K562 (cell line): ENCODE results near the gene NAA40. TPM values are rescaled to one million over a fixed set of nuclear protein-coding genes. Genes with fewer than 3 reads are reported as not detected.
A peak's percentile ranks its signal among the peaks of the same experiment; 100 is the strongest.

Experiments
- ATAC-seq: fragments of 200-7000 bp; cut with Tn5 transposase; 3 replicates; pipeline ENCODE4 v1.9.1; 2020; ENCODE audit warnings: moderate library complexity
- BruUV-seq: library from RNA; stranded (reverse); fragments of 400-500 nt; replicated peaks from 2 replicates; lab custom pipeline; 2021; lab: Mats Ljungman, UMichigan
- CTCF ChIA-PET: fragments of 300-600 bp; formaldehyde crosslinking; extraction: SDS; loops from one replicate; lab custom pipeline; 2021; ENCODE audit warnings: low intra/inter-chr PET ratio; lab: Yijun Ruan, JAX
- POLR2A ChIA-PET: fragments of 300-600, 350-650 bp; sonication (Branson Sonifier 250); formaldehyde crosslinking; extraction: SDS; loops from one replicate; lab custom pipeline; 2021; ENCODE audit warnings: antibody characterized with exemption, inconsistent platforms; lab: Yijun Ruan, JAX
- DNase-seq, 4 experiments: peaks; one replicate each; pipeline versions ENCODE4 v3.0.0 to v3.0.0-alpha.2; 2011 to 2018; ENCODE audit warnings: low spot score in 3 of 4, mixed read lengths in 3 of 4; ENCODE audit errors: extremely low read depth in 1 of 4
- FAIRE-seq: peaks from 2 replicates; lab custom pipeline; 2011; peaks lifted over from hg19 to GRCh38; lab: Jason Lieb, UNC
- H2AFZ ChIP-seq: 2 replicates; pipeline ENCODE4 v1.6.0; 2011; ENCODE audit warnings: low read depth, low read length, control low read depth, inconsistent platforms
- H3K27ac ChIP-seq: fragments of 200-600 bp; 3 replicates; pipeline ENCODE4 v1.8.0; 2011; ENCODE audit warnings: low read depth, mild to moderate bottlenecking, control low read depth, inconsistent platforms, low read length, moderate library complexity, mixed read lengths; ENCODE audit errors: extremely low read depth
- H3K27me3 ChIP-seq, 2 experiments: fragments of 300-600 bp in 1 of 2; 2 replicates in 1 of 2; 3 replicates in 1 of 2; pipeline versions ENCODE4 v1.6.0 to v1.8.0; 2011; ENCODE audit warnings: inconsistent platforms in 2 of 2, low read length in 2 of 2, mild to moderate bottlenecking in 1 of 2, mixed read lengths in 1 of 2, moderate library complexity in 1 of 2; ENCODE audit not compliant: control insufficient read depth in 2 of 2, insufficient read depth in 2 of 2
- H3K36me3 ChIP-seq: fragments of 300-600 bp; 3 replicates; pipeline ENCODE4 v1.8.0; 2011; ENCODE audit warnings: mild to moderate bottlenecking, low read length, inconsistent platforms; ENCODE audit not compliant: control insufficient read depth, insufficient read depth
- H3K4me1 ChIP-seq, 2 experiments: fragments of 200-600 bp in 1 of 2; replicated peaks in 1 of 2; 2 replicates in 1 of 2; 3 replicates in 1 of 2; pipeline versions ENCODE4 v1.5.1 to v1.8.0; 2011; ENCODE audit warnings: inconsistent platforms in 2 of 2, low read length in 2 of 2, mild to moderate bottlenecking in 1 of 2, mixed read lengths in 1 of 2, moderate library complexity in 1 of 2; ENCODE audit not compliant: control insufficient read depth in 2 of 2, insufficient read depth in 2 of 2
- H3K4me2 ChIP-seq: 2 replicates; pipeline ENCODE4 v1.6.1; 2011; ENCODE audit warnings: low read length, control low read depth, inconsistent platforms, mixed read lengths; ENCODE audit not compliant: insufficient read depth
- H3K4me3 ChIP-seq: fragments of 200-600 bp; sonication (generic), shearing (Covaris generic); 2 replicates; pipeline ENCODE4 v1.5.1; 2016; ENCODE audit warnings: control low read depth, inconsistent platforms
- H3K79me2 ChIP-seq: fragments of 200-600 bp; 3 replicates; pipeline ENCODE4 v1.8.0; 2011; ENCODE audit warnings: low read length, inconsistent platforms; ENCODE audit not compliant: control insufficient read depth, insufficient read depth
- H3K9ac ChIP-seq, 2 experiments: 2 replicates each; pipeline versions ENCODE4 v1.6.0 to v1.6.1; 2011; ENCODE audit warnings: low read depth in 2 of 2, low read length in 2 of 2, control low read depth in 1 of 2, inconsistent platforms in 1 of 2, mild to moderate bottlenecking in 1 of 2, mixed read lengths in 1 of 2; ENCODE audit not compliant: insufficient read depth in 1 of 2
- H3K9me1 ChIP-seq: one replicate; pipeline ENCODE4 v1.6.0; 2011; ENCODE audit warnings: inconsistent platforms, mild to moderate bottlenecking, low read length, moderate library complexity; ENCODE audit not compliant: control insufficient read depth, insufficient read depth
- H3K9me3 ChIP-seq: replicated peaks from 2 replicates; pipeline ENCODE4 v1.5.1; 2011; ENCODE audit warnings: low read depth, low read length, inconsistent platforms; ENCODE audit not compliant: control insufficient read depth, insufficient read depth
- H4K20me1 ChIP-seq: replicated peaks from 2 replicates; pipeline ENCODE4 v1.6.1; 2011; ENCODE audit warnings: low read length, inconsistent platforms, mixed read lengths; ENCODE audit not compliant: control insufficient read depth, insufficient read depth
- ATF1 ChIP-seq, 2 experiments: fragments of 450-650 bp in 1 of 2; IDR thresholded peaks; 2 replicates each; pipeline ENCODE4 v1.6.1; 2016; ENCODE audit warnings: missing compliant biosample characterization in 1 of 2, missing genetic modification characterization in 1 of 2
- EP400 ChIP-seq: fragments of 450-650 bp; IDR thresholded peaks from 2 replicates; pipeline ENCODE4 v1.6.1; 2017; ENCODE audit warnings: antibody characterized with exemption, mild to moderate bottlenecking, moderate library complexity
- POLR2AphosphoS2 ChIP-seq: IDR thresholded peaks from 2 replicates; pipeline ENCODE4 v1.6.1; 2012; ENCODE audit warnings: low read length, improper control_type of control experiment
- POLR2AphosphoS5 ChIP-seq: IDR thresholded peaks from 2 replicates; pipeline ENCODE4 v1.6.1; 2011; ENCODE audit warnings: mild to moderate bottlenecking, low read depth, low read length, moderate library complexity; ENCODE audit not compliant: control insufficient read depth, insufficient read depth
- POLR2G ChIP-seq: fragments of 200-400 bp; formaldehyde crosslinking; IDR thresholded peaks from 2 replicates; pipeline ENCODE4 v1.6.1; 2017; ENCODE audit warnings: low read depth, mild to moderate bottlenecking, antibody characterized with exemption, low read length, moderate library complexity
- SAP30 ChIP-seq: fragments of 200-600 bp; sonication (generic); IDR thresholded peaks from 2 replicates; pipeline ENCODE4 v1.6.1; 2012; ENCODE audit warnings: borderline replicate concordance, low read depth, mild to moderate bottlenecking, moderate library complexity, low read length, control low read depth, inconsistent platforms; ENCODE audit not compliant: insufficient read depth, poor library complexity, severe bottlenecking
- TOE1 ChIP-seq, 2 experiments: fragments of 450-650 bp in 1 of 2; sonication (generic) in 1 of 2; formaldehyde crosslinking in 1 of 2; IDR thresholded peaks; 2 replicates each; pipeline versions ENCODE4 v1.7.1 to v1.8.0; 2016 to 2022; ENCODE audit warnings: borderline replicate concordance in 2 of 2, mild to moderate bottlenecking in 2 of 2, antibody characterized with exemption in 1 of 2, inconsistent platforms in 1 of 2, low read depth in 1 of 2, missing genetic modification reagents in 1 of 2, moderate library complexity in 1 of 2
- ZNF41 ChIP-seq: fragments of 250-450 bp; sonication (Bioruptor Pico); conservative IDR thresholded peaks from 2 replicates; pipeline ENCODE4 v1.4.0; 2020; ENCODE audit warnings: mild to moderate bottlenecking
- WGBS: fragments of 100-300 bp; shearing (Covaris generic); methylation state at CpG from one replicate; pipeline ENCODE4 v1.1.6; 2016; ENCODE audit warnings: low coverage, mixed read lengths; ENCODE audit not compliant: insufficient coverage; ENCODE audit errors: missing lambda C conversion rate; 5-methylcytosine and 5-hydroxymethylcytosine counted together
- in situ Hi-C: fragments of 300-500 bp; cut with MboI; formaldehyde crosslinking; loops from 4 replicates; pipeline ENCODE4 v1.15.0; 2018; ENCODE audit warnings: inconsistent platforms, mixed read lengths
- intact Hi-C: fragments of 100-400 bp; cut with micrococcal nuclease; formaldehyde crosslinking; loops from 2 replicates; pipeline ENCODE4 v1.14.2; 2022
- polyA plus RNA-seq, 8 experiments: library from polyadenylated mRNA; depleted of rRNA in 4 of 8; stranded (reverse) in 5 of 8; unstranded in 3 of 8; fragments of >200 nt; fragmentation: Nextera tagmentation in 2 of 8; fragmentation: Illumina TruSeq in 1 of 8; extraction: Ambion mirVana in 2 of 8; extraction: Trizol in 1 of 8; gene quantifications; 2 replicates each; pipeline versions ENCODE4 v1.2.1 to v1.2.3, GENCODE V29; 2011 to 2014; ENCODE audit warnings: inconsistent platforms in 1 of 8, missing spikeins in 1 of 8
- total RNA-seq, 7 experiments: library from RNA; depleted of rRNA in 6 of 7; stranded (reverse); fragments of >200 nt in 6 of 7; fragmentation: Illumina TruSeq in 2 of 7; extraction: Trizol in 2 of 7; gene quantifications; 2 replicates each; pipeline versions ENCODE4 v1.2.1 to v1.2.3, GENCODE V29; 2011 to 2021; ENCODE audit warnings: low replicate concordance in 1 of 7
- TF ChIP-seq, protein P1 (sequence below): fragments of 450-650 bp; IDR thresholded peaks from 2 replicates; pipeline ENCODE4 v1.6.1; 2014; ENCODE audit warnings: low read depth, mild to moderate bottlenecking, moderate library complexity, borderline replicate concordance
- TF ChIP-seq, protein P2 (sequence below), 3 experiments: IDR thresholded peaks in 2 of 3; conservative IDR thresholded peaks in 1 of 3; 2 replicates each; pipeline ENCODE4 v1.5.1; 2011 to 2012; ENCODE audit warnings: low read length in 3 of 3, mild to moderate bottlenecking in 3 of 3, control low read depth in 2 of 3, improper control_type of control experiment in 1 of 3, inconsistent platforms in 1 of 3, low read depth in 1 of 3, mixed read lengths in 1 of 3, moderate library complexity in 1 of 3; ENCODE audit not compliant: insufficient read depth in 2 of 3
- TF ChIP-seq, protein P3 (sequence below): fragments of 250-450 bp; sonication (Bioruptor Pico); IDR thresholded peaks from 2 replicates; pipeline ENCODE4 v1.8.0; 2021; ENCODE audit warnings: moderate library complexity, mild to moderate bottlenecking, inconsistent platforms
- TF ChIP-seq, protein P4 (sequence below): fragments of 250-450 bp; sonication (Bioruptor Pico); IDR thresholded peaks from 2 replicates; pipeline ENCODE4 v1.5.0; 2021

The NAA40 gene
- total and polyA plus RNA-seq, 9 of the 15 experiments (the other 6 are each of a cell fraction or from before 2014, with no cell fraction given), result 6.2 to 39.0 (median 23.1) TPM

DNA sequence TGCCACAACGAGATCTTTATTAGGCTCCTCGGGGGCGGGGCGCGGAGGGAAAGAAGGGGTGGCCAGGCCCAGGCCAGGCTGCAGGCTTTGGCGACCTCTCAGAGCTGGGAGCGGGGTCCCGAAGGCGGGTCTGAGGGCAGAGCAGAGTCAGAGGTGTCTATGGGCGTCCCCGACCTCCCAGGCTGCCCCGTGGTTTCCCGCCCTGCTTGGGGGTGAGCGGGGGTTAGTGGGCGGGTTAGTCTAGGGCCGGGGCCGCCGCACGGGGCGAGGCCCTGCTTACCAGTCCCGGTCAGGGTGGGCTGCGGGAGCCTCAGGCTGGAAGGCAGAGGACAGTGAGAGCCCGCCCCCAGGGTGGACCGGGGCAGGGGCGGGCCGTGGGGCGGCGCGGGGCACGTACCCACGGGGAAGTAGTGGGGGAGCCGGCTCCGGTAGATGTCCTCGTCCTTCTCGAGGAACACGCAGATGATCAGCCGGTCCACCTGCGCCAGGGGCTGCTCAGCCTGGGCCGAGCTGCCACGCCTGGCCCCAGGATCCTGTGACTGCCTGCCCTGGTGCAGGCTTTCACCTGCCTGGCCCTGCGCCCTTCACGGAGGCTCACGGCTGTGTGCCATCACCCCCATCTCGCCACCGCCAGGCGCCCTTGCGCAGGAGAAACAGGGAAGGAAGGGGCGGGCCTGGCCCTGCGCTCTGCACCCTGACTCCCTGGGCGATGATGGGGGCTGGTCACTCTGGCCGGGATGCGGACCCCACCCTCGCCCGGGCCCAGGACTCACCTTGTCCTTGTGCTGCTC lies 60.0 kb downstream of the NAA40 start:
- DNase-seq (no peak), ATAC-seq (peak; percentile 47), FAIRE-seq (no peak)
- H2AFZ ChIP-seq, result no peak overlapping the region
- in situ Hi-C loops (no loop called here), intact Hi-C loops (no loop called here)
- H3K27me3 ChIP-seq, result no peaks in the 10 kb centered on the region
- no peaks in the 10 kb centered on the region for H3K9me1 ChIP-seq
- H3K4me2 ChIP-seq, result no peak overlapping the region
- no peak overlapping the region for H3K4me3 ChIP-seq
- CTCF ChIA-PET, result no interaction called here
- WGBS, result 82% methylated on average over 10 of the region's 54 CpGs
- peaks cover 7% of the 10 kb centered on the region; the same call in 1 of the 2 replicates for H4K20me1 ChIP-seq
- BruUV-seq, result no TSS peak
- peaks cover 0 to 54% of the 10 kb centered on the region in 2 experiments; a peak in 2 of 5 replicates for H3K4me1 ChIP-seq
- no peak overlapping the region for H3K27ac ChIP-seq
- peaks cover 66% of the 10 kb centered on the region; the same call in 2 of the 3 replicates for H3K36me3 ChIP-seq
- POLR2A ChIA-PET, result interaction anchor here (0.8 to 1.6 kb wide), 3 partner anchors 8 to 24 kb away, joined by 4 to 7 read pairs (median 5); no protein-coding TSS in a partner anchor
- H3K9ac ChIP-seq, result peak overlapping the region in 1 of 2 experiments; percentile 45; a peak in 2 of 4 replicates
- no peaks in the 10 kb centered on the region for H3K9me3 ChIP-seq
- no peaks in the 10 kb centered on the region for H3K79me2 ChIP-seq
- TF ChIP-seq SAP30 (no peak), ATF1 (CRISPR knock-in tag; IDR thresholded peaks at IDR 0.05) (no peak), ATF1 (tag; IDR thresholded peaks at IDR 0.05) (no peak), POLR2G (0 out of 2 replicates have a peak, but pooled peaks have one; percentile 34), ZNF41 (CRISPR knock-in tag) (no peak), POLR2AphosphoS5 (0 out of 2 replicates have a peak, but pooled peaks have one; percentile 29), POLR2AphosphoS2 (no peak), EP400 (no peak), TOE1 (IDR thresholded peaks at IDR 0.05; ENCODE audit: borderline replicate concordance) (no peak), TOE1 (CRISPR knock-in tag; IDR thresholded peaks at IDR 0.05; ENCODE audit: borderline replicate concordance, low read depth) (no peak)
- TF ChIP-seq, protein P1, sequence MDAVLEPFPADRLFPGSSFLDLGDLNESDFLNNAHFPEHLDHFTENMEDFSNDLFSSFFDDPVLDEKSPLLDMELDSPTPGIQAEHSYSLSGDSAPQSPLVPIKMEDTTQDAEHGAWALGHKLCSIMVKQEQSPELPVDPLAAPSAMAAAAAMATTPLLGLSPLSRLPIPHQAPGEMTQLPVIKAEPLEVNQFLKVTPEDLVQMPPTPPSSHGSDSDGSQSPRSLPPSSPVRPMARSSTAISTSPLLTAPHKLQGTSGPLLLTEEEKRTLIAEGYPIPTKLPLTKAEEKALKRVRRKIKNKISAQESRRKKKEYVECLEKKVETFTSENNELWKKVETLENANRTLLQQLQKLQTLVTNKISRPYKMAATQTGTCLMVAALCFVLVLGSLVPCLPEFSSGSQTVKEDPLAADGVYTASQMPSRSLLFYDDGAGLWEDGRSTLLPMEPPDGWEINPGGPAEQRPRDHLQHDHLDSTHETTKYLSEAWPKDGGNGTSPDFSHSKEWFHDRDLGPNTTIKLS, result no peak
- TF ChIP-seq, protein P2, sequence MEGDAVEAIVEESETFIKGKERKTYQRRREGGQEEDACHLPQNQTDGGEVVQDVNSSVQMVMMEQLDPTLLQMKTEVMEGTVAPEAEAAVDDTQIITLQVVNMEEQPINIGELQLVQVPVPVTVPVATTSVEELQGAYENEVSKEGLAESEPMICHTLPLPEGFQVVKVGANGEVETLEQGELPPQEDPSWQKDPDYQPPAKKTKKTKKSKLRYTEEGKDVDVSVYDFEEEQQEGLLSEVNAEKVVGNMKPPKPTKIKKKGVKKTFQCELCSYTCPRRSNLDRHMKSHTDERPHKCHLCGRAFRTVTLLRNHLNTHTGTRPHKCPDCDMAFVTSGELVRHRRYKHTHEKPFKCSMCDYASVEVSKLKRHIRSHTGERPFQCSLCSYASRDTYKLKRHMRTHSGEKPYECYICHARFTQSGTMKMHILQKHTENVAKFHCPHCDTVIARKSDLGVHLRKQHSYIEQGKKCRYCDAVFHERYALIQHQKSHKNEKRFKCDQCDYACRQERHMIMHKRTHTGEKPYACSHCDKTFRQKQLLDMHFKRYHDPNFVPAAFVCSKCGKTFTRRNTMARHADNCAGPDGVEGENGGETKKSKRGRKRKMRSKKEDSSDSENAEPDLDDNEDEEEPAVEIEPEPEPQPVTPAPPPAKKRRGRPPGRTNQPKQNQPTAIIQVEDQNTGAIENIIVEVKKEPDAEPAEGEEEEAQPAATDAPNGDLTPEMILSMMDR (IDR thresholded peaks at IDR 0.05 in 2 of 3, conservative IDR thresholded peaks at IDR 0.05 in 1 of 3; ENCODE audit: insufficient read depth in 2 of 3, low read depth in 1 of 3, low read length in 3 of 3), result peak in 1 of 3 experiments; percentile 9; a peak in 1 of 6 replicates
- TF ChIP-seq, protein P3, sequence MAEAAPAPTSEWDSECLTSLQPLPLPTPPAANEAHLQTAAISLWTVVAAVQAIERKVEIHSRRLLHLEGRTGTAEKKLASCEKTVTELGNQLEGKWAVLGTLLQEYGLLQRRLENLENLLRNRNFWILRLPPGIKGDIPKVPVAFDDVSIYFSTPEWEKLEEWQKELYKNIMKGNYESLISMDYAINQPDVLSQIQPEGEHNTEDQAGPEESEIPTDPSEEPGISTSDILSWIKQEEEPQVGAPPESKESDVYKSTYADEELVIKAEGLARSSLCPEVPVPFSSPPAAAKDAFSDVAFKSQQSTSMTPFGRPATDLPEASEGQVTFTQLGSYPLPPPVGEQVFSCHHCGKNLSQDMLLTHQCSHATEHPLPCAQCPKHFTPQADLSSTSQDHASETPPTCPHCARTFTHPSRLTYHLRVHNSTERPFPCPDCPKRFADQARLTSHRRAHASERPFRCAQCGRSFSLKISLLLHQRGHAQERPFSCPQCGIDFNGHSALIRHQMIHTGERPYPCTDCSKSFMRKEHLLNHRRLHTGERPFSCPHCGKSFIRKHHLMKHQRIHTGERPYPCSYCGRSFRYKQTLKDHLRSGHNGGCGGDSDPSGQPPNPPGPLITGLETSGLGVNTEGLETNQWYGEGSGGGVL (CRISPR knock-in tag), result no peak
- TF ChIP-seq, protein P4, sequence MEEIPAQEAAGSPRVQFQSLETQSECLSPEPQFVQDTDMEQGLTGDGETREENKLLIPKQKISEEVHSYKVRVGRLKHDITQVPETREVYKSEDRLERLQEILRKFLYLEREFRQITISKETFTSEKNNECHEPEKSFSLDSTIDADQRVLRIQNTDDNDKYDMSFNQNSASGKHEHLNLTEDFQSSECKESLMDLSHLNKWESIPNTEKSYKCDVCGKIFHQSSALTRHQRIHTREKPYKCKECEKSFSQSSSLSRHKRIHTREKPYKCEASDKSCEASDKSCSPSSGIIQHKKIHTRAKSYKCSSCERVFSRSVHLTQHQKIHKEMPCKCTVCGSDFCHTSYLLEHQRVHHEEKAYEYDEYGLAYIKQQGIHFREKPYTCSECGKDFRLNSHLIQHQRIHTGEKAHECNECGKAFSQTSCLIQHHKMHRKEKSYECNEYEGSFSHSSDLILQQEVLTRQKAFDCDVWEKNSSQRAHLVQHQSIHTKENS (CRISPR knock-in tag), result no peak
